GM19468 (cell line): Measurements from ENCODE around the gene TATDN2.

Experiments used
- ATAC-seq: cut with Tn5 transposase; IDR thresholded peaks from one replicate; pipeline ENCODE4 v1.9.1; 2021; ENCODE audit warnings: mild to moderate bottlenecking, moderate library complexity, moderate number of reproducible peaks; ENCODE audit not compliant: unreplicated experiment; ENCODE audit errors: extremely low read depth

Gene TATDN2

DNA sequence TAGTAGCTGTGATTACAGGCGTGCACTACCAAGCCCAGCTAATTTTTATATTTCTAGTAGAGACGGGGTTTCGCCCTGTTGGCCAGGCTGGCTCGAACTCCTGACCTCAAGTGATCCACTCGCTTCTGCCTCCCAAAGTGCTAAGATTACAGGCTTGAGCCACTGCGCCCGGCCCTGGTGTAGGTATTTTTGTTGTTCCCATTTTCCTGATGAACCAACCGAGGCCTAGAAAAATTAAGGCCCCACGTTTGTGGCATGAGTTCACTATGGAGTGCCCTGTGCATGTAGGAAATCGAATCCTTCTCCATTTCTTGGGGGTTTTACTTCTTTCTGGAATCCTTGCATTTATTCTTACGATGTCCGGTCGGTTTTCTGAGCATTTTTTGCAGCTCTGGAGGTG, 14.3 kb upstream of the TATDN2 start:
- no peak for ATAC-seq

GRCh38 chr3:10234526-10235230, 13.6 kb upstream of the TATDN2 start:
- ATAC-seq = no peak

DNA sequence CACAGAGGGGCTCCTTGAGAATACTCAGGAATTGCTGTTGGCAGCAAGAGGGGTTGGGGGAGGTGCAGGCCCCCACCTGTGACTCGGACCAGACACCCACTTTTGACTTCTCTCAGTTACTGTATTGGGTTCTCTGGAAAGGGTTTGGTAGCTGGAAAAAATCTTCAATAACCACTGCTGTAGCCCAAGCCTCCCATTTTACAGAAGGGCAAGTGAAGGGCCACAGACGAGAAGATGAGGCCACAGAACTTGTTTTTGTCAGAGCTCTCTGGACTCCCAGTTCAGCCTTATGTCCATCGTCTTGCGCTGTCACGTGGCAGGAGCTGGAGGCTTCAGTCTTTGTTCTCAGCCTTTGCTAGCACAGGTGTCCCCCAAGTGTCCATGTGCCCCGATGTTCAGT, 12.7 kb upstream of the TATDN2 start:
- no peak for ATAC-seq

DNA sequence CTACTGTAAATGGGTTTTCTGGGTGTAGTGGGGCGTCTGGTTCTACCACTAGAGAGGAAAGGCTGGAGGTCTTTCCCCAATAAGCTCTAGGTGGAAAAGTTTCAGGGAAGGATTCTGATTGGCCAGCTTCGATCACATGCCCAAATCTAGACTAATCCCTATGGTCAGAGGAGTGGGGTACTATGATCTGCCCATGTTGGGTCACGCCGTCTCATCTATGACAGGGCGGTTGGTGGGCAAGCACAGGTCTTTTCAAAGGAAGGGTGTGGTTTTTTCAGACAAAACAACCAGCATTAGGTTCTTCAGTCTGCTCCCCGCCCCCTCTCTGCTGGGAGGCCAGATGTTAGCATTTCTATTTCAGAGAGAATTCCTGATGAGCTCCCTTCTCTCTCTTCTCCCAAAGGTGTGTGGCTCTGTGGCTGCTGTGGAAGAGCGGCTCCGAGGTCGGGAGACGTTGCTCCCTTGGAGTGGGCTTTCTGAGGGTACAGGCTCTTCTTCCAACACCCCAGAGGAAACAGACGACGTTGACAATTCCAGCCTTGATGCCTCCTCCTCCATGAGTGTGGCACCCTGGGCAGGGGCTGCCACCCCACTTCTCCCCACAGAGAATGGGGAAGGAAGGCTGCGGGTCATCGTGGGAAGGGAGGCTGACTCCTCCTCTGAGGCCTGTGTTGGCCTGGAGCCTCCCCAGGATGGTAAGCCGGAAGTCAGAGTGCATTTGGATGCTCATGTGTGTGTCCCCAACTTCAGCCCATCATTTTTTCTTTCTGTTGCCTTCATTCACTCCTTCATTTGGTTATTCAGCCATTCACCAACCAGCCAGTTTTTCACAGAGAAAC, 9.7 kb upstream of the TATDN2 start:
- ATAC-seq = no peak

GRCh38 chr3:10240799-10241198, 7.5 kb upstream of the TATDN2 start:
- ATAC-seq = no peak

DNA sequence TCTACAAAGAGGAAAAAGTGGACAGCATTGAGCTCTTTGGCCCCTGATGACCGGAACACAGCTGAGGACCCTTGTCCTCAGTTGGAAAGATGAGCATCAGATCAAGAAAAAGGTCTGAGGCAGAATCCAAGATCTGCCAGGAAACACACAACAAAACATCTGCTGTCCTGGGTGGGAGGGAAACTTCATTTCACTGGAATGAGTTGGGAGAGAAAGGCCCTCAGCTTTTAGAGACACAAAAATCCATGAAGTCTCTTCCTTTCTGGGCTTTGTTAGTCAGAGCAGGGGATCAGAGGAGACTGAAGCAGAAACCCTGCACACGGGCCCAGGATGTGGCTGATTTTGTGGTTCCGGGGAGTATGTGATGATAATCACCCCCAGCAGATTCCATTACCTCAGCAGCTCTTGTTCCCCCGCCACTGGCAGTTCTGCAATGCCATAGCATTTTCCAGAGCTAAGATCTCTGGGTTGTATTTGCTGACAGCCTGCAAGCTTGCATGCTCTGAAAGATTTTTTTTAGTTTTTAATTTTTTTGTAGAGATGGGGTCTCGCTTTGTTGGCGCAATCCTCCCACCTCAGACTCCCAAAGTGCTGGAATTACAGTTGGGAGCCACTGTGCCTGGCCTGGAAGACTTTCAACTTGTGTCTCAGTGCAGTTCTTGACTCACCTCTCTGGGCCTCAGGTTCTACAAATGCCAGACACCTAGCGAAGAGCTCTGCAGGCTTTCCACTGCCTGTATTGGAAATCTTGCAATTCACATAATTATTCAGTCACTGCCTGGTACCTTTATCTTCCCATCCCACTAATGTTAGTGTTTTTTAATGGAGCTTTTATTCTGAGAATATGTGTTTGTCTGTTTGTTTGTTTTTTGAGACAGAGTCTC, 5.8 kb upstream of the TATDN2 start:
- no peak for ATAC-seq

- ATAC-seq = no peak
These were observed 4.2 kb upstream of the TATDN2 start for GRCh38 chr3:10244009-10244408.

- no peak for ATAC-seq
These were observed 3.1 kb upstream of the TATDN2 start for GRCh38 chr3:10245081-10245712.

DNA sequence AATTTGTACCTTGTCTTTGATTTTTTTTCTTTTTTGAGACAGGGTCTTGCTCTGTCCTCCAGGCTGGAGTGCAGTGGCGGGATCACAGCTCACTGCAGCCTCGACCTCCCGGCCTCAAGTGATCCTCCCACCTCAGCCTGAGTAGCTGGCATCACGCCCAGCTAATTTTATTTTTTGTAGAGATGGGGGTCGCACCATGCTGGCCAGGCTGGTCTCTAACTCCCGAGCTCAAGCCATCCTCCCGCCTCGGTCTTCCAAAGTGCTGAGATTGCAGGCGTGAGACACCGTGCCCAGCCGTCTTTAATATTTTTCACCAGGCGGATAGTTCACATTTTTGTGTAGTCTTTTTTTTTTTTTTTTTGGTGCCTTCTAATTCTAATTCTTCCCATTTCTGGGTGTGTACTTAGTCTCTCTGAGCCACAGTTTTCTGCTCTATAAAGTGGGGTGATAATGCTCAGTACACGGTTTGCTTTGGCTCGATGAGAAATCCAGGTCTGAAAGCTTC, 528 bp upstream of the TATDN2 start:
- no peak for ATAC-seq

DNA sequence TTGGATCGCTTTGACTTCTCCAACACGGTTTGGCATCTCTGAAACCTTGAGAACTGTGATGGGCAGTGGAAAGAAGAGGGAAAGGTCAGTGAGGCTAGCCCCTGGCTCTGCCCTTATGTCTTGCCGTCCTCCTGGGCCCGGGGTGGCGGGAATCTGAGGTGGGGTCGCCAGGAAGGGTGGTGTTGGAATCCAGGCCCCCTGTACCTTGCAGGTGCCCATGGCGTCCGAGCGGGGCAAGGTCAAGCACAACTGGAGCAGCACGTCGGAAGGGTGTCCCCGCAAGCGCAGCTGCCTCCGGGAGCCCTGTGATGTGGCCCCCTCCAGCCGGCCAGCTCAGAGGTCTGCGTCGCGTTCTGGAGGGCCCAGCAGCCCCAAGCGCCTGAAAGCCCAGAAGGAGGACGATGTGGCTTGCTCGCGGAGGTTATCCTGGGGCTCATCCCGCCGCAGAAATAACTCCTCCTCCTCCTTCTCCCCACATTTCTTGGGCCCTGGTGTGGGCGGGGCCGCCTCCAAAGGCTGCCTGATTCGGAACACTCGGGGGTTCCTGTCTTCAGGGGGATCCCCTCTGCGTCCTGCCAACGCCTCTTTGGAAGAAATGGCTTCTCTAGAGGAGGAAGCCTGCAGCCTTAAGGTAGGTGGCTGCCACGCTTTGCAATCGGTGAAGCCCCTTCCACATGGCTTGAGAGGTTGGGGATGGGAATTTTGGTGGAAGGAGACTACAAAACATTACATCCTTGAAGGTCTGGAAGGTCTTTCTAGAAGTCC, 907 bp downstream of the TATDN2 start:
- no peak for ATAC-seq

- no peak for ATAC-seq
These were observed 1.6 kb downstream of the TATDN2 start for GRCh38 chr3:10249833-10250232.

GRCh38 chr3:10251006-10251405, 2.7 kb downstream of the TATDN2 start:
- no peak for ATAC-seq

DNA sequence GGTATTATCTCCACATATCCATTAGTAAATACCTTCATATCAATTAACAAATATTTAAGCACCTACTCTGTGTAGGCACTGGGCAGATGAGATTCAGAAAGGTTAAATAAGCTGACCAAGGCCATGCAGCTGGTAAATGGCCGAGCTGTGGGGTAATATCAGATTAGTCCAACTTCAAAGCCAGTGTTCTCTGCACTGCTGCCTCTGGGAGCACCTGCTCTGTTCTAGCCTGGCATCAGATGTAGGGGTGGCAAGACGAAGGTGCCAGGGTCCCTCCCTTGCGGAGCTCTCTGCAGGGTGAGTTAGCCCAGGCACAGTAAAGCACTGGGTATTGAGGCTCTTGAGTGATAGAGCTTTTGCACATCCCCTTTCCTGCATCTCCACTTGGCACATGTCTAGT, 5.5 kb downstream of the TATDN2 start:
- ATAC-seq = no peak

- no peak for ATAC-seq
These were observed 7.6 kb downstream of the TATDN2 start for GRCh38 chr3:10255835-10256234.

DNA sequence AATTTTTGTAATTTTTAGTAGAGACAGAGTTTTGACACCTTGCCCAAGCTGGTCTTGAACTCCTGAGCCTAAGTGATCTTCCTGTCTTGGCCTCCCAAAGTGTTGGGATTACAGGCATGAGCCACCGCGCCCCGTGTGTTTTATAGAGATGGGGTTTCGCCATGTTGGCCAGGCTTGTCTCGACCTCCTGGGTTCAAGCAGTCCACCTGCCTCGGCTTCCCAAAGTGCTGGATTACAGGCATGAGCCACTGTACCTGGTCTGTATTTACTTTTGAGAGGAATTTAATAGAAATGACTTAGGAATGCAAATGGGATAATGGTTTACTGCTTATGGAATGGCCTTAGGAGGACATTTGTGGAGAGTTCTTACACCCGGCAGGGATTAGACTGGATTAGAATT, 10.8 kb downstream of the TATDN2 start:
- ATAC-seq = no peak

DNA sequence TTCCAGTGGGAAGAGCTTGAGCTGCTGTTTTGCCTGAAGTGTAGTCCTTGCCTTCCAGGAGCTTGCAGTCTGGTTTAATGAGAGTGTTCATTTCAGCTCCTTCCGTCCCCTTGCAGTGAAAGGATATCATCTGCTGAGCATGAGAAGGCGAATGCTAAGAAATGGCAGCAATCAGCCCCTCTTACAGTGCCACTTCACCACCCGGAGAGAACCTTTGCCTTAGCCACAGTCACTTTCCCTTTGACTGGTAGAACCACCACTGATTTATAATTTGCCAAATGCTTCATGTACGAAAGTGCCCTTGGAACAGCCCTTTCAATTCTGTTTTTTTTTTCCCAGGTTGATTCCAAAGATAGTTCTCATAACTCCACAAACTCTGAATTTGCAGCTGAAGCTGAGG, 11.5 kb downstream of the TATDN2 start:
- no peak for ATAC-seq

GRCh38 chr3:10260211-10260701, 12.0 kb downstream of the TATDN2 start:
- no peak for ATAC-seq

DNA sequence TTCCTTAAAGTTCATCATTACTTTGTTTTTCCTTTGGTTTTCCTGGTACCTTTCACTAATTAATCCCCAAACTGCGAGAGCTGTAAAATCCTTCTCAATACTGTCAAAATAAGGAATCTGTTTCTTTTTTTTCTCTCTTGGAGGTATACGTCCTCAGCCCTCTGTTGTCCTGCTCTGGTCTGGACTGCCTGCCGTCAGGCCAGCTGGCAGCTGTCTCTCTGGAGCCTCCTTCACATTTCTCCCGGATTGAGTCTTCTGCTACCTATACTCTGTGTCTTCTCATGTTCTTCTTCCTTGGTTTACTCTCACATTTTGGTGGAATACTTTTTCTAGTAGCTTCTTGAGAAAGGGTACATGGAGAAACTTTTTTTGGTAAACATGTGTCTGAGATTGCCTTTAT, 13.8 kb downstream of the TATDN2 start:
- no peak for ATAC-seq

GRCh38 chr3:10263646-10264363, 15.5 kb downstream of the TATDN2 start:
- ATAC-seq = no peak
